Tibial artery (tissue), 4 donors: ENCODE data around the gene POP7.

ENCODE experiments used
- DNase-seq, 2 donors: peaks; one replicate each; pipeline ENCODE4 v3.0.0-alpha.2; 2019
- H3K27ac ChIP-seq, 2 donors: fragments of 200-600 bp; sonication (generic) in 1 of 2; 1 replicate in 1 of 2; 2 replicates in 1 of 2; pipeline ENCODE4 v1.5.1; 2018 to 2019; ENCODE audit warnings: mild to moderate bottlenecking in 1 of 2
- H3K27me3 ChIP-seq, 2 donors: fragments of 200-600 bp; sonication (generic) in 1 of 2; one replicate each; pipeline versions ENCODE4 v1.5.1 to v1.6.0; 2016 to 2019
- H3K36me3 ChIP-seq, 3 donors: fragments of 200-600 bp; sonication (generic) in 2 of 3; one replicate each; pipeline ENCODE4 v1.5.1; 2016 to 2019; ENCODE audit warnings: mild to moderate bottlenecking in 2 of 3
- H3K4me1 ChIP-seq, 4 donors: fragments of 200-600 bp; sonication (generic) in 2 of 4; 1 replicate in 3 of 4; 2 replicates in 1 of 4; pipeline ENCODE4 v1.5.1; 2016 to 2019
- H3K4me3 ChIP-seq, 2 donors: fragments of 200-600 bp; sonication (generic) in 1 of 2; 1 replicate in 1 of 2; 2 replicates in 1 of 2; pipeline ENCODE4 v1.5.1; 2018 to 2019; ENCODE audit warnings: mild to moderate bottlenecking in 2 of 2
- H3K9me3 ChIP-seq, 3 donors: fragments of 200-600 bp; sonication (generic) in 1 of 3; one replicate each; pipeline ENCODE4 v1.5.1; 2016 to 2019
- intact Hi-C: fragments of 100-400 bp; cut with DNase I; formaldehyde crosslinking; loops from one replicate; pipeline ENCODE4 v1.15.0; 2023; ENCODE audit warnings: low total_unique reads
- TF ChIP-seq, protein P1 (sequence below), 2 experiments: fragments of 200-600 bp in 1 of 2; fragments of 450-650 bp in 1 of 2; IDR thresholded peaks; one replicate each; pipeline ENCODE4 v1.5.1; 2017 to 2019; ENCODE audit warnings: antibody characterized with exemption in 2 of 2, mild to moderate bottlenecking in 1 of 2, moderate library complexity in 1 of 2

The POP7 gene

DNA sequence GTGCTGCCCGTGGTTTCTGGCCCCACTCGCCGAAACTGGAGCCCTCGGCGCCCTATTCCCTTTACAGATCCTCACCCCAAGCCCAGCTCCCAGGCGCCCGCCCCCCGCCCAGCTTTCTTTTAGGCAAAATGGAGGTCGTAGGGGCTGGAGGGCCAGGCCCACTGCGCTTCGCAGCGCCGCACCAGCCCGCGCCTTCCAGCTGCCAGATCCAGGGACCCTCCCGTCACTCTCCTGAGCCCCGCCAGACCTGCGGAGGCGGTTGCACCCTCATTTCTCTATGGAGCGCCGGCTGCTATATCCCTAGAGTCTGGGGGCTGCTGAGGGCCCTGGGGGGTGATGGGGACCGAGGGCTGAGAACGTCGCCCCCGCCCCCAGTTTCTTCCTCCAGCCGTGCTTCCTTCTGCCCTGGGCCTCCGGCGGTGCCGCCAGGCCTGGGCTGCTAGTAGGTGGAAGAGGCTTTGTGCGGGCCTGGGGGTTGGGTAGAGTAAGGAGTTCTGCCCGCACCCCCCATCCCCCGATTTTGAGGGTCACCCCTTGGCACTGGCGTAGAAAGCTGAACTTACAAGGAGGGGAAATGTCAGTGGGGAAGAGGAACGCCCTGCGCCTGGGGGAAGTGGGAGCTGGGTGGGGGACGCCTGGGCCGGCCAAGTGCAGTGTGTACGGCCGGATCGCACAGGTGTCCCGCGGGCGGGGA is 31.4 kb upstream of the POP7 start:
- peaks cover 0 to 31% (median 12%) of the 10 kb centered on the region in 4 donors for H3K4me1 ChIP-seq
- no peaks in the 10 kb centered on the region for H3K27me3 ChIP-seq
- peak overlapping the region; percentile 98 to 99 for H3K4me3 ChIP-seq
- intact Hi-C loops = loop anchor here (5.0 to 10.0 kb wide), 2 partner anchors 87 to 200 kb away; partner anchors contain the start of genes FBXO24, LRCH4 and TSC22D4
- DNase-seq = peak in 1 of 2 donors; percentile 76
- H3K27ac ChIP-seq = peak overlapping the region; percentile 99 to 100
- peaks cover 29 to 34% (median 33%) of the 10 kb centered on the region in 3 donors for H3K36me3 ChIP-seq
- TF ChIP-seq, protein P1, sequence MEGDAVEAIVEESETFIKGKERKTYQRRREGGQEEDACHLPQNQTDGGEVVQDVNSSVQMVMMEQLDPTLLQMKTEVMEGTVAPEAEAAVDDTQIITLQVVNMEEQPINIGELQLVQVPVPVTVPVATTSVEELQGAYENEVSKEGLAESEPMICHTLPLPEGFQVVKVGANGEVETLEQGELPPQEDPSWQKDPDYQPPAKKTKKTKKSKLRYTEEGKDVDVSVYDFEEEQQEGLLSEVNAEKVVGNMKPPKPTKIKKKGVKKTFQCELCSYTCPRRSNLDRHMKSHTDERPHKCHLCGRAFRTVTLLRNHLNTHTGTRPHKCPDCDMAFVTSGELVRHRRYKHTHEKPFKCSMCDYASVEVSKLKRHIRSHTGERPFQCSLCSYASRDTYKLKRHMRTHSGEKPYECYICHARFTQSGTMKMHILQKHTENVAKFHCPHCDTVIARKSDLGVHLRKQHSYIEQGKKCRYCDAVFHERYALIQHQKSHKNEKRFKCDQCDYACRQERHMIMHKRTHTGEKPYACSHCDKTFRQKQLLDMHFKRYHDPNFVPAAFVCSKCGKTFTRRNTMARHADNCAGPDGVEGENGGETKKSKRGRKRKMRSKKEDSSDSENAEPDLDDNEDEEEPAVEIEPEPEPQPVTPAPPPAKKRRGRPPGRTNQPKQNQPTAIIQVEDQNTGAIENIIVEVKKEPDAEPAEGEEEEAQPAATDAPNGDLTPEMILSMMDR (IDR thresholded peaks at IDR 0.05) = no peak
- H3K9me3 ChIP-seq = no peaks in the 10 kb centered on the region

DNA sequence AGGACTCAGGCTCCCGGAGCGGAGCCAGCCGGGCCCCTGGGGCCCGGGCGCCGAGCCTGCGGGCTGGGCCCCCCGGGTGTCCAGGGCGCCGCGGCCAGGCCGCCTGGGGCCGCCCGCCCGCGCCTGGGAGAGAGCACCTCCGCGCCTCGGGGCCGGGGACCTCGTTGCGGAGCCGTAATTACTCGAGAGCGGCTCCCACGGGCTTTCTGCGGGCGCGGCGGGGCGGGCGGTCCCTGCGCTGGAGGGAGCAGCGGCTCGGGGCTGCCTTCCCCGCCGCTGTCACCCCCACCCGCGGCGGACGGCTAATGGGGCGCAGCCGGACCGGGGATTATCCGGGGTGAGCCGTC is 30.8 kb upstream of the POP7 start:
- no peak for DNase-seq
- TF ChIP-seq, protein P1 (IDR thresholded peaks at IDR 0.05) = no peak
- Histone ChIP-seq H3K4me1 (peaks cover 0 to 36% (median 14%) of the 10 kb centered on the region in 4 donors), H3K27ac (peak overlapping the region; percentile 99 to 100), H3K27me3 (no peaks in the 10 kb centered on the region), H3K36me3 (peaks cover 29 to 37% (median 35%) of the 10 kb centered on the region in 3 donors), H3K4me3 (peak overlapping the region; percentile 98 to 99), H3K9me3 (no peaks in the 10 kb centered on the region)
- intact Hi-C loops = loop anchor here (5.0 to 10.0 kb wide), 2 partner anchors 88 to 200 kb away; partner anchors contain the start of genes FBXO24, LRCH4 and TSC22D4

DNA sequence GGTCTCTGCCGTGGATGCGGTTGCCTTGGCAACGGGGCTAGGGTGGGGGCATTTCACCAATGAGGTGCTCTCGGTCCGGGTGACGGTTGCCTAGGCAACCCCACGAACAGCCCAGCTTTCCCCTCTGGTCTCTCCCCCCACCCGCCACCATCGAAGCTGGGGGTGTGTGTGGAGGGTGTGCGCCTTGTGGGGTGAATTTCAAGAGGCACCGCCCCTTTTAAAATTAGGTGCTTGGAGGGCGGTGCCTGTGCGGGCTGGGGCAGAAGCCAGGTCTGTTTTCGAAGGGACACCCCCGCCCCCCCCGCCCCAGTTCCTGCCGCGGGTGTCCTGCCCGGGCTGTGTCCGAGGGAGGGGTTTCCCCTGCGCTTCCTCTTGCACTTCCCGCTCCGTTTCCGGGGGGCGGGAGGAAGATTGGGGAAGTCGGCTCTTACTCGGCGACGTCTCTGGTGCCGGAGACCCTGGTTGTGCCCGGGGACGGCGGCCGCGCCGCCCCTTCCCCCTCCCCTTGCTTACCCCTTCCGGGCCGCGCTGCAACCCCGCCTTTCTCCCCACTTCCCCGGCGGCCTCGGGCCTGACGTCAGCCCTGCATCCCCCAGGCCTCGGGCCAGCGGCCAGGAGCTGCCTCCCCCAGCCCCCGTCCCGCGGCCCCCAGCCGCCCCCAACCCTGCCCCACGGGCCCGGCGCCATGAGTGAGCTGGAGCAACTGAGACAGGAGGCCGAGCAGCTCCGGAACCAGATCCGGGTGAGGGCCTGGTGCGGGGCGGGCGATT is 30.2 kb upstream of the POP7 start:
- no peaks in the 10 kb centered on the region for H3K9me3 ChIP-seq
- peak; percentile 84 to 91 for DNase-seq
- TF ChIP-seq, protein P1 (IDR thresholded peaks at IDR 0.05) = no peak
- H3K4me1 ChIP-seq = peaks cover 0 to 36% (median 14%) of the 10 kb centered on the region in 4 donors
- peaks cover 29 to 44% (median 40%) of the 10 kb centered on the region in 3 donors for H3K36me3 ChIP-seq
- H3K4me3 ChIP-seq = peak overlapping the region; percentile 98 to 99
- no peaks in the 10 kb centered on the region for H3K27me3 ChIP-seq
- H3K27ac ChIP-seq = peak overlapping the region; percentile 99 to 100
- intact Hi-C loops = loop anchor here (5.0 to 10.0 kb wide), 2 partner anchors 88 to 201 kb away; partner anchors contain the start of genes FBXO24, LRCH4 and TSC22D4

DNA sequence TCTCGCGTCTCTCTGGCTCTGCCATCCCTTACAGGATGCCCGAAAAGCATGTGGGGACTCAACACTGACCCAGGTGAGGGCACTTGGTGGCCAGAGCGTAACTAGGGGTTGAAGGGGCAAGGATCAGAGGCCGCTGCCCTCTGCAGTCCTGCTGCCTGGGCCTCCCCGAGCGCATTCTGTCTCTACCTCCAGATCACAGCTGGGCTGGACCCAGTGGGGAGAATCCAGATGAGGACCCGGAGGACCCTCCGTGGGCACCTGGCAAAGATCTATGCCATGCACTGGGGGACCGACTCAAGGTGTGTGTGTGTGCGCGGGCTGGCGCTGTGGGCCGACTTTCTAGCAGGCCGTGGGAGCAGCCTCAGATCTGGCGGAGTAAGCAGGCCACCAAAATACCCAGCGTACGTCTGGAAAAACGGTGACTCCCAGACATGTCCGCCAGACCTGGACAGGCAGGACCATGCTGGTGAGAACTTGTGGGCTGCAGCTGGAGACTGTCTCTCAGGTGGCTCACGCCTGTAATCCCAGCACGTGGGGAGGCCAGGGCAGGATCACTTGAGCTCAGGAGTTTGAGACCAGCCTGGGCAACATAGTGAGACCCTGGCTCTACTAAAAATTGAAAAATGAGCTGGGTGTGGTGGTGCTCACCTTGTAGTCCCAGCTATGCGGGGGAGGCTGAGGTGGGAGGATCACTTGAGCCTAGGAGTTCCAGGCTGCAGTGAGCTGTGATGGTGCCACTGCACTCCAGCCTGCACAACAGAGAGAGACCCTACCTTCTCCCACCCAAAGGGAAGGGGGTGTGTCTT is 29.2 kb upstream of the POP7 start:
- Histone ChIP-seq H3K4me1 (peaks cover 0 to 36% (median 14%) of the 10 kb centered on the region in 4 donors), H3K36me3 (peaks cover 33 to 53% (median 47%) of the 10 kb centered on the region in 3 donors), H3K9me3 (no peaks in the 10 kb centered on the region), H3K27ac (peak overlapping the region; percentile 99 to 100), H3K27me3 (no peaks in the 10 kb centered on the region), H3K4me3 (peak overlapping the region; percentile 98 to 99)
- intact Hi-C loops = loop anchor here (5.0 to 10.0 kb wide), 2 partner anchors 89 to 202 kb away; partner anchors contain the start of genes FBXO24, LRCH4 and TSC22D4
- TF ChIP-seq, protein P1 (IDR thresholded peaks at IDR 0.05) = no peak
- DNase-seq = no peak
